Fibroblast of skin of left quadriceps (primary cell): Measurements from ENCODE around the gene ADCY2.

Experiments used
- DNase-seq, 2 experiments: peaks; one replicate each; pipeline ENCODE4 v3.0.0-alpha.2; 2013; ENCODE audit warnings: low read depth in 2 of 2

ADCY2 gene

GRCh38 chr5:7869474-7870136 lies 473.7 kb downstream of the ADCY2 start:
- no peak for DNase-seq

- DNase-seq: no peak
Measured at GRCh38 chr5:7871653-7872052, 475.7 kb downstream of the ADCY2 start.

- DNase-seq: no peak
Measured at GRCh38 chr5:7872517-7873130, 476.7 kb downstream of the ADCY2 start.

GRCh38 chr5:7873216-7873615 lies 477.3 kb downstream of the ADCY2 start:
- DNase-seq: no peak

- no peak for DNase-seq
Measured at GRCh38 chr5:7874639-7875038, 478.7 kb downstream of the ADCY2 start.

- DNase-seq: no peak
Measured at GRCh38 chr5:7875151-7875550, 479.2 kb downstream of the ADCY2 start.

GRCh38 chr5:7876867-7877266 lies 480.9 kb downstream of the ADCY2 start:
- DNase-seq: peak in 1 of 2 experiments; percentile 15

GRCh38 chr5:7877851-7878250 lies 481.9 kb downstream of the ADCY2 start:
- no peak for DNase-seq

GRCh38 chr5:7878381-7878873 lies 482.5 kb downstream of the ADCY2 start:
- DNase-seq: no peak
